Measurements from ENCODE around the gene RAPGEF2. TPM values are rescaled to one million over a fixed set of nuclear protein-coding genes. Genes with fewer than 3 reads are reported as not detected.

The RAPGEF2 gene
- total RNA-seq, 1 experiment from 2014 or later = 17.6 TPM

DNA sequence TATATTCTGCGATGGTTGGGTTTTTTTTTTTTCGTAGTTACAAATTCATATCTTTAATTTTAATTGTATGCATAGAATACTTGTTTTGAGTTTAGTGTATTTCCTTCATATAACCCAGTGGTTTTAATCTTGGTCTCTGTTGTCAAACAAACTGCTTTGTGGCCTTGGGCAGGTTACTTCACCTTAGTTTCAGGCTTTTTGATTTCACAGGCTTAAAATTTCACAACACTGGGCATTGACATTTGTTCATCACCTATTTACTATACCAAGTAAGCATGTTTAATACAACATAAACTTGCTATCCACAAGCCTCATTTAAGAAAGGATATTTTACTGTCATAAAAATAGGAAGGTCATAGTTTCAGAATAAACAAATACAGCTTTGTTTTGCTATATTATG, 14.7 kb downstream of the RAPGEF2 start:
- no peak for DNase-seq (ENCODE audit: low read depth, low spot score)
- BruUV-seq (replicated peaks) = no TSS peak
- TF ChIP-seq, protein P1, sequence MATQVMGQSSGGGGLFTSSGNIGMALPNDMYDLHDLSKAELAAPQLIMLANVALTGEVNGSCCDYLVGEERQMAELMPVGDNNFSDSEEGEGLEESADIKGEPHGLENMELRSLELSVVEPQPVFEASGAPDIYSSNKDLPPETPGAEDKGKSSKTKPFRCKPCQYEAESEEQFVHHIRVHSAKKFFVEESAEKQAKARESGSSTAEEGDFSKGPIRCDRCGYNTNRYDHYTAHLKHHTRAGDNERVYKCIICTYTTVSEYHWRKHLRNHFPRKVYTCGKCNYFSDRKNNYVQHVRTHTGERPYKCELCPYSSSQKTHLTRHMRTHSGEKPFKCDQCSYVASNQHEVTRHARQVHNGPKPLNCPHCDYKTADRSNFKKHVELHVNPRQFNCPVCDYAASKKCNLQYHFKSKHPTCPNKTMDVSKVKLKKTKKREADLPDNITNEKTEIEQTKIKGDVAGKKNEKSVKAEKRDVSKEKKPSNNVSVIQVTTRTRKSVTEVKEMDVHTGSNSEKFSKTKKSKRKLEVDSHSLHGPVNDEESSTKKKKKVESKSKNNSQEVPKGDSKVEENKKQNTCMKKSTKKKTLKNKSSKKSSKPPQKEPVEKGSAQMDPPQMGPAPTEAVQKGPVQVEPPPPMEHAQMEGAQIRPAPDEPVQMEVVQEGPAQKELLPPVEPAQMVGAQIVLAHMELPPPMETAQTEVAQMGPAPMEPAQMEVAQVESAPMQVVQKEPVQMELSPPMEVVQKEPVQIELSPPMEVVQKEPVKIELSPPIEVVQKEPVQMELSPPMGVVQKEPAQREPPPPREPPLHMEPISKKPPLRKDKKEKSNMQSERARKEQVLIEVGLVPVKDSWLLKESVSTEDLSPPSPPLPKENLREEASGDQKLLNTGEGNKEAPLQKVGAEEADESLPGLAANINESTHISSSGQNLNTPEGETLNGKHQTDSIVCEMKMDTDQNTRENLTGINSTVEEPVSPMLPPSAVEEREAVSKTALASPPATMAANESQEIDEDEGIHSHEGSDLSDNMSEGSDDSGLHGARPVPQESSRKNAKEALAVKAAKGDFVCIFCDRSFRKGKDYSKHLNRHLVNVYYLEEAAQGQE (IDR thresholded peaks at IDR 0.05; ENCODE audit: insufficient read depth in 1 of 2, low read depth in 2 of 2, low read length in 1 of 2) = no peak
- TF ChIP-seq CTCF (IDR thresholded peaks at IDR 0.05) = no peak
- TF ChIP-seq SIN3A (IDR thresholded peaks at IDR 0.05; ENCODE audit: borderline replicate concordance, insufficient read depth, low read depth, low read length) = no peak
- no peak for TF ChIP-seq TCF7L2 (IDR thresholded peaks at IDR 0.05; ENCODE audit: low read depth, low read length)
- TF ChIP-seq POLR2AphosphoS5 (IDR thresholded peaks at IDR 0.05; ENCODE audit: low read depth, low read length) = no peak
- Histone ChIP-seq H3K27me3 (ENCODE audit: control insufficient read depth, insufficient read depth, low read length) (no peaks in the 10 kb centered on the region), H3K36me3 (ENCODE audit: control insufficient read depth, insufficient read depth, low read length) (no peaks in the 10 kb centered on the region), H3K4me1 (ENCODE audit: control insufficient read depth, insufficient read depth, low read length) (no peaks in the 10 kb centered on the region), H3K27ac (ENCODE audit: low read length) (no peak overlapping the region), H3K4me3 (ENCODE audit: low read depth in 2 of 2, low read length in 2 of 2) (no peak overlapping the region), H3K9me3 (ENCODE audit: control insufficient read depth, insufficient read depth, low read depth, low read length) (no peaks in the 10 kb centered on the region)
- intact Hi-C loops (cut with micrococcal nuclease; ENCODE audit: unreplicated experiment) = no loop called here
- in situ Hi-C loops (cut with HindIII; ENCODE audit: low pct_unique_long_range_greater_than_20kb, low sequenced_read_pairs) = no loop called here
- CTCF ChIA-PET = no interaction called here
- no peak for ATAC-seq
- POLR2A ChIA-PET = interaction anchor here (0.7 kb wide), 1 partner anchor 82 kb away, joined by 5 read pairs; no protein-coding TSS in a partner anchor

DNA sequence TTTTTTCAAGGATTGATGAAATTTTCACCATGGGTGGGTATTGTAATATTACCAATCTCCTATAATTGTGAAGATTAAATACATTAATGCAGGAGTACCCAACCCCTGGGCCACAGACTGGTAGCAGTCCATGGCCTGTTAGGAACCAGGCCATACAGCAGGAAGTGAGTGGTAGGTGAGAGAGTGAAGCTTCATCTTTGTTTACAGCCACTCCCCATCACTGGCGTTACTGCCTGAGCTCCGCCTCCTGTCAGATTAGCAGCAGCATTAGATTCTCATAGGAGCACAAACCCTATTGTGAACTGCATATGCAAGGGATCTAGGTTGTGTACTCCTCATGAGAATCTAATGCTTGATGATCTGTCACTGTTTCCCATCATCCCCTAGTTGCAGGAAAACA, 15.1 kb downstream of the RAPGEF2 start:
- ATAC-seq (no peak), DNase-seq (ENCODE audit: low read depth, low spot score) (no peak)
- no peak overlapping the region for H3K27ac ChIP-seq (ENCODE audit: low read length)
- no peak overlapping the region for H3K4me3 ChIP-seq (ENCODE audit: low read depth in 2 of 2, low read length in 2 of 2)
- no peaks in the 10 kb centered on the region for H3K4me1 ChIP-seq (ENCODE audit: control insufficient read depth, insufficient read depth, low read length)
- TF ChIP-seq POLR2AphosphoS5 (IDR thresholded peaks at IDR 0.05; ENCODE audit: low read depth, low read length) = no peak
- TF ChIP-seq, protein P1 (IDR thresholded peaks at IDR 0.05; ENCODE audit: insufficient read depth in 1 of 2, low read depth in 2 of 2, low read length in 1 of 2) = no peak
- no peaks in the 10 kb centered on the region for H3K27me3 ChIP-seq (ENCODE audit: control insufficient read depth, insufficient read depth, low read length)
- BruUV-seq (replicated peaks) = no TSS peak
- CTCF ChIA-PET = no interaction called here
- no peaks in the 10 kb centered on the region for H3K9me3 ChIP-seq (ENCODE audit: control insufficient read depth, insufficient read depth, low read depth, low read length)
- intact Hi-C loops (cut with micrococcal nuclease; ENCODE audit: unreplicated experiment) (no loop called here), in situ Hi-C loops (cut with HindIII; ENCODE audit: low pct_unique_long_range_greater_than_20kb, low sequenced_read_pairs) (no loop called here)
- POLR2A ChIA-PET = no interaction called here
- no peaks in the 10 kb centered on the region for H3K36me3 ChIP-seq (ENCODE audit: control insufficient read depth, insufficient read depth, low read length)

All from Panc1 (cell line).